ENCODE measurements around the gene TM7SF2. TPM values are rescaled to one million over a fixed set of nuclear protein-coding genes. Genes with fewer than 3 reads are reported as not detected.

TM7SF2 gene
- total RNA-seq, 6 experiments from 2014 or later = 3.8 to 6.4 (median 4.9) TPM

DNA sequence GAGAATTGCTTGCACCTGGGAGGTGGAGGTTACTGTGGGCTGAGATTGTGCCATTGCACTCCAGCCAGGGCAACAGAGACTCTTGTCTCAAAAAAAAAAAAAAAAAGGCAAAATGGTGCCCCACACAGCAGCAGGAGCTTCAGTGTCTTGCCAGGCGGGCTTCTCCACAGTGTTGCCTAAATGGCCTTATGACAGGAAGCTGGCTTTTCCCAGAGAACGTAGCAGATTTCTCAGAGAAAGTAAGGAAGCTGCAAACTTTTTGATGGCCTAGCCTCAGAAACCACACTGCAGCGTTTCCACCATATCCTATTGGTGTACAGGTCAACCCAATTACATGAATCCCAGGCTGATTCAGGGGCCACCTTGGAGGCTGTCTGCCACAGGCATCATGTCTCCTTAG, 45.7 kb downstream of the TM7SF2 start:
- DNase-seq = no peak
- TF ChIP-seq, protein P1, sequence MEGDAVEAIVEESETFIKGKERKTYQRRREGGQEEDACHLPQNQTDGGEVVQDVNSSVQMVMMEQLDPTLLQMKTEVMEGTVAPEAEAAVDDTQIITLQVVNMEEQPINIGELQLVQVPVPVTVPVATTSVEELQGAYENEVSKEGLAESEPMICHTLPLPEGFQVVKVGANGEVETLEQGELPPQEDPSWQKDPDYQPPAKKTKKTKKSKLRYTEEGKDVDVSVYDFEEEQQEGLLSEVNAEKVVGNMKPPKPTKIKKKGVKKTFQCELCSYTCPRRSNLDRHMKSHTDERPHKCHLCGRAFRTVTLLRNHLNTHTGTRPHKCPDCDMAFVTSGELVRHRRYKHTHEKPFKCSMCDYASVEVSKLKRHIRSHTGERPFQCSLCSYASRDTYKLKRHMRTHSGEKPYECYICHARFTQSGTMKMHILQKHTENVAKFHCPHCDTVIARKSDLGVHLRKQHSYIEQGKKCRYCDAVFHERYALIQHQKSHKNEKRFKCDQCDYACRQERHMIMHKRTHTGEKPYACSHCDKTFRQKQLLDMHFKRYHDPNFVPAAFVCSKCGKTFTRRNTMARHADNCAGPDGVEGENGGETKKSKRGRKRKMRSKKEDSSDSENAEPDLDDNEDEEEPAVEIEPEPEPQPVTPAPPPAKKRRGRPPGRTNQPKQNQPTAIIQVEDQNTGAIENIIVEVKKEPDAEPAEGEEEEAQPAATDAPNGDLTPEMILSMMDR (IDR thresholded peaks at IDR 0.05) = no peak
- Mint-ChIP-seq H3K27me3 (ENCODE audit: insufficient read depth) (peaks cover 3% of the 10 kb centered on the region), H3K9me3 (no peaks in the 10 kb centered on the region), H3K27ac (no peak overlapping the region), H3K36me3 (ENCODE audit: low read depth) (no peaks in the 10 kb centered on the region), H3K4me1 (ENCODE audit: low read depth) (peaks cover 10% of the 10 kb centered on the region), H3K4me3 (no peak overlapping the region)

DNA sequence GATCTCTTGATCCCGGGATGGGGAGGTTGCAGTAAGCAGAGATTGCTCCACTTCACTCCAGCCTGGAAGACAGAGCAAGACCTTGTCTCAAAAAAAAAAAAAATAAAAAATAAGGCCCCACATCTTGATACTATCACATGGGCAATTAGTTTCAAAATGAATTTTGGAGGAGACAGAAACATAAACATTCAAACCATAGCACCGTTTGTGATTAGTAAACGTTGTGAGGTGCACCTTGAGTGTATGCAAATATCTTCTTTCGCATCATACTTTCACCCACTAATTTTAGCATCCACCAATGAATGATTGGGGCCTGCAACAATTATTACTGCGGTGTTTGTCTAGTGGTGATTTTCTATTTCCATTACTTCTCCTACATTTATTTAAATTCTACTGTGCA, 47.3 kb downstream of the TM7SF2 start:
- DNase-seq = no peak
- H3K36me3 Mint-ChIP-seq (ENCODE audit: low read depth) = no peaks in the 10 kb centered on the region
- H3K4me3 Mint-ChIP-seq = no peak overlapping the region
- H3K9me3 Mint-ChIP-seq = no peaks in the 10 kb centered on the region
- H3K27ac Mint-ChIP-seq = no peak overlapping the region
- TF ChIP-seq, protein P1 (IDR thresholded peaks at IDR 0.05) = no peak
- peaks cover 3% of the 10 kb centered on the region; the same call in 1 of the 2 replicates for H3K27me3 Mint-ChIP-seq (ENCODE audit: insufficient read depth)
- no peaks in the 10 kb centered on the region for H3K4me1 Mint-ChIP-seq (ENCODE audit: low read depth)

DNA sequence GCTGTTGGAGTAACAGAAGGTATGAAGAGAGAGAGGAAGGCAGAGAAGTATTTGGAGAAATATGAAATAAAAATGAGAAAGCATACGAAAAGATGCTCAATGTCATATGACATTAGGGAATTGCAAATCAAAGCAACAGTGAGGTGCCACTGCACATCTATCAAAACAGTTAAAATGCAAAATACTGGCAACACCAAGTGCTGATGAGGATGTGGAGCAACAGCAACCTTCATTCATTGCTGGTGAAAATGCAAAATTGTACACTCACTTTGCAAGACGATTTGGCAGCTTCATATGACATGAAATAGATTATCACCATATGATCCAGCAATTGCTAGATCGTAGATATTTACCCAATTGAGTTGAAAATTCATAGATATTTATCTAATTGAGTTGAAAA, 49.0 kb downstream of the TM7SF2 start:
- TF ChIP-seq, protein P1 (IDR thresholded peaks at IDR 0.05) = no peak
- Mint-ChIP-seq H3K9me3 (no peaks in the 10 kb centered on the region), H3K4me3 (no peak overlapping the region)

DNA sequence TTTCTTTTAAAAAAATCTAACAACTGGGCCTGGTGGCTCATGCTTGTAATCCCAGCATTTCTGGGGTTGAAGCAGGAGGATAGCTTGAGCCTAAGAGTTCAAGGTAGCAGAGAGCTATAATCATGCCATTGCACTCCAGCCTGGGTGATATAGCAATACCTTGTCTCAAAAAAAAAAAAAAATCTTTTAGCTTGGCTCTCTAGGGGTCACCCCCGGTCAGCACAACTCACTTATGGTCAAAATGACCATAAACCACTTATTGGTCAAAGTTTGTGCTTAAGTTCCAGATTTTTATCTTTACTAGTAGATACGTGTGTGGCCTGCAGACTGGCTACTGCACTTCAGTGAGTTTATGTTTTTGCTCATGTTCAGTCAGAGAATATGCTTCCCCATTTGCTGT, 52.0 kb downstream of the TM7SF2 start:
- TF ChIP-seq, protein P1 (IDR thresholded peaks at IDR 0.05) = no peak
- H3K36me3 Mint-ChIP-seq (ENCODE audit: low read depth) = no peaks in the 10 kb centered on the region
- H3K27me3 Mint-ChIP-seq (ENCODE audit: insufficient read depth) = peaks cover 9% of the 10 kb centered on the region
- H3K9me3 Mint-ChIP-seq = no peaks in the 10 kb centered on the region
- DNase-seq = no peak
- peaks cover 11% of the 10 kb centered on the region for H3K4me1 Mint-ChIP-seq (ENCODE audit: low read depth)
- H3K4me3 Mint-ChIP-seq = no peak overlapping the region
- H3K27ac Mint-ChIP-seq = no peak overlapping the region

More for the DNA sequence above, 49.0 kb downstream of the TM7SF2 start:
- Mint-ChIP-seq H3K4me1 (ENCODE audit: low read depth) (0 out of 2 replicates have a peak, but pooled peaks cover 3% of the 10 kb centered on the region), H3K27ac (no peak overlapping the region), H3K27me3 (ENCODE audit: insufficient read depth) (peaks cover 6% of the 10 kb centered on the region), H3K36me3 (ENCODE audit: low read depth) (no peaks in the 10 kb centered on the region)
- DNase-seq = no peak

Small RNA genes within 50 kb of the gene (microRNA-seq; reads per million reads assigned to microRNA genes)
- not detected for gene MIR6751

Other genes with a start within 250 kb of the TM7SF2 start
- gene EHD1, start 233.3 kb upstream of the TM7SF2 start, total RNA-seq (2021; fragmentation: NEBNext Ultra II Directional; extraction: Animal tissue kit (Norgen Biotek cat#: 25700)) = 100 to 1,000 TPM; 189 to 227 (median 197) TPM
- 10 to 100 TPM; 19.0 to 21.7 (median 20.0) TPM for gene ATG2A, start 194.7 kb upstream of the TM7SF2 start, total RNA-seq (2021; fragmentation: NEBNext Ultra II Directional; extraction: Animal tissue kit (Norgen Biotek cat#: 25700))
- gene PPP2R5B, start 187.2 kb upstream of the TM7SF2 start, total RNA-seq (2021; fragmentation: NEBNext Ultra II Directional; extraction: Animal tissue kit (Norgen Biotek cat#: 25700)) = 10 to 100 TPM; 16.2 to 28.1 (median 19.6) TPM
- gene GPHA2, start 176.0 kb upstream of the TM7SF2 start, total RNA-seq (2021; fragmentation: NEBNext Ultra II Directional; extraction: Animal tissue kit (Norgen Biotek cat#: 25700)) = not detected
- gene MAJIN, start 139.8 kb upstream of the TM7SF2 start, total RNA-seq (2021; fragmentation: NEBNext Ultra II Directional; extraction: Animal tissue kit (Norgen Biotek cat#: 25700)) = not detected
- gene BATF2, start 114.9 kb upstream of the TM7SF2 start, total RNA-seq (2021; fragmentation: NEBNext Ultra II Directional; extraction: Animal tissue kit (Norgen Biotek cat#: 25700)) = under 1 TPM; 0.22 to 0.45 (median 0.36) TPM
- gene ARL2, start 97.7 kb upstream of the TM7SF2 start, total RNA-seq (2021; fragmentation: NEBNext Ultra II Directional; extraction: Animal tissue kit (Norgen Biotek cat#: 25700)) = 10 to 100 TPM; 76.9 to 92.1 (median 87.2) TPM
- gene SNX15, start 84.4 kb upstream of the TM7SF2 start, total RNA-seq (2021; fragmentation: NEBNext Ultra II Directional; extraction: Animal tissue kit (Norgen Biotek cat#: 25700)) = 10 to 100 TPM; 18.7 to 26.6 (median 25.0) TPM
- 10 to 100 TPM; 15.3 to 21.5 (median 18.0) TPM for gene SAC3D1, start 70.7 kb upstream of the TM7SF2 start, total RNA-seq (2021; fragmentation: NEBNext Ultra II Directional; extraction: Animal tissue kit (Norgen Biotek cat#: 25700))
- gene NAALADL1, start 53.3 kb upstream of the TM7SF2 start, total RNA-seq (2021; fragmentation: NEBNext Ultra II Directional; extraction: Animal tissue kit (Norgen Biotek cat#: 25700)) = not detected
- gene CDCA5, start 27.8 kb upstream of the TM7SF2 start, total RNA-seq (2021; fragmentation: NEBNext Ultra II Directional; extraction: Animal tissue kit (Norgen Biotek cat#: 25700)) = 10 to 100 TPM; 14.3 to 28.3 (median 26.6) TPM
- 10 to 100 TPM; 41.0 to 56.6 (median 53.6) TPM for gene ZFPL1, start 27.6 kb upstream of the TM7SF2 start, total RNA-seq (2021; fragmentation: NEBNext Ultra II Directional; extraction: Animal tissue kit (Norgen Biotek cat#: 25700))
- 10 to 100 TPM; 61.2 to 90.1 (median 79.4) TPM for gene VPS51, start 15.7 kb upstream of the TM7SF2 start, total RNA-seq (2021; fragmentation: NEBNext Ultra II Directional; extraction: Animal tissue kit (Norgen Biotek cat#: 25700))
- 10 to 100 TPM in 4 of 6 experiments, 1 to 10 TPM in 2; 9.3 to 13.6 (median 11.1) TPM for gene ZNHIT2, start 5.8 kb downstream of the TM7SF2 start, total RNA-seq (2021; fragmentation: NEBNext Ultra II Directional; extraction: Animal tissue kit (Norgen Biotek cat#: 25700))
- gene FAU, start 10.3 kb downstream of the TM7SF2 start, total RNA-seq (2021; fragmentation: NEBNext Ultra II Directional; extraction: Animal tissue kit (Norgen Biotek cat#: 25700)) = 100 to 1,000 TPM; 631 to 750 (median 715) TPM
- gene MRPL49, start 10.4 kb downstream of the TM7SF2 start, total RNA-seq (2021; fragmentation: NEBNext Ultra II Directional; extraction: Animal tissue kit (Norgen Biotek cat#: 25700)) = 10 to 100 TPM; 53.2 to 59.7 (median 56.9) TPM
- 10 to 100 TPM; 39.9 to 46.9 (median 42.9) TPM for gene SYVN1, start 22.6 kb downstream of the TM7SF2 start, total RNA-seq (2021; fragmentation: NEBNext Ultra II Directional; extraction: Animal tissue kit (Norgen Biotek cat#: 25700))
- gene SPDYC, start 58.4 kb downstream of the TM7SF2 start, total RNA-seq (2021; fragmentation: NEBNext Ultra II Directional; extraction: Animal tissue kit (Norgen Biotek cat#: 25700)) = not detected
- gene CAPN1, start 70.1 kb downstream of the TM7SF2 start, total RNA-seq (2021; fragmentation: NEBNext Ultra II Directional; extraction: Animal tissue kit (Norgen Biotek cat#: 25700)) = 100 to 1,000 TPM; 203 to 271 (median 231) TPM
- gene POLA2, start 150.1 kb downstream of the TM7SF2 start, total RNA-seq (2021; fragmentation: NEBNext Ultra II Directional; extraction: Animal tissue kit (Norgen Biotek cat#: 25700)) = 10 to 100 TPM in 5 of 6 experiments, 1 to 10 TPM in 1; 8.6 to 18.3 (median 15.3) TPM
- gene CDC42EP2, start 203.0 kb downstream of the TM7SF2 start, total RNA-seq (2021; fragmentation: NEBNext Ultra II Directional; extraction: Animal tissue kit (Norgen Biotek cat#: 25700)) = 10 to 100 TPM; 19.0 to 35.3 (median 22.6) TPM
- 10 to 100 TPM; 55.4 to 64.3 (median 61.7) TPM for gene DPF2, start 222.0 kb downstream of the TM7SF2 start, total RNA-seq (2021; fragmentation: NEBNext Ultra II Directional; extraction: Animal tissue kit (Norgen Biotek cat#: 25700))
- gene TIGD3, start 242.9 kb downstream of the TM7SF2 start, total RNA-seq (2021; fragmentation: NEBNext Ultra II Directional; extraction: Animal tissue kit (Norgen Biotek cat#: 25700)) = under 1 TPM in 2 of 6 experiments, not detected in 4; 0.12 to 0.13 TPM

Measured in HFFc6 (cell line).